Trophoblast cell (in vitro differentiated cells and primary cell): Measurements from ENCODE around the gene PPP1R10.
A peak's percentile ranks its signal among the peaks of the same experiment; 100 is the strongest.

Experiments
- DNase-seq, 2 donors: peaks; one replicate each; pipeline ENCODE4 v3.0.0-alpha.2; 2016
- H2AFZ ChIP-seq: 2 replicates; pipeline ENCODE4 v1.6.1; 2013; ENCODE audit warnings: low read length, moderate library complexity, mild to moderate bottlenecking; ENCODE audit not compliant: insufficient read depth, poor library complexity
- H2AK5ac ChIP-seq: 2 replicates; pipeline ENCODE4 v1.6.1; 2013; ENCODE audit warnings: mild to moderate bottlenecking, low read length
- H2BK120ac ChIP-seq: 2 replicates; pipeline ENCODE4 v1.6.1; 2013; ENCODE audit warnings: low read length, mild to moderate bottlenecking, moderate library complexity; ENCODE audit not compliant: insufficient read depth, poor library complexity
- H2BK12ac ChIP-seq: 2 replicates; pipeline ENCODE4 v1.6.1; 2013; ENCODE audit warnings: mild to moderate bottlenecking, low read length, moderate library complexity
- H2BK5ac ChIP-seq: 2 replicates; pipeline ENCODE4 v1.6.1; 2013; ENCODE audit warnings: low read length, low read depth, moderate library complexity, mild to moderate bottlenecking; ENCODE audit not compliant: poor library complexity
- H3K14ac ChIP-seq: 2 replicates; pipeline ENCODE4 v1.6.1; 2013; ENCODE audit warnings: mild to moderate bottlenecking, low read length
- H3K18ac ChIP-seq: 2 replicates; pipeline ENCODE4 v1.6.1; 2013; ENCODE audit warnings: mild to moderate bottlenecking, low read length
- H3K23ac ChIP-seq: 2 replicates; pipeline ENCODE4 v1.6.1; 2013; ENCODE audit warnings: low read length
- H3K27ac ChIP-seq: 2 replicates; pipeline ENCODE4 v1.5.1; 2013; ENCODE audit warnings: low read depth, mild to moderate bottlenecking, inconsistent platforms, low read length, moderate library complexity
- H3K27me3 ChIP-seq: 2 replicates; pipeline ENCODE4 v1.6.1; 2013; ENCODE audit warnings: inconsistent platforms, mild to moderate bottlenecking, low read length, moderate library complexity; ENCODE audit not compliant: insufficient read depth
- H3K36me3 ChIP-seq, 2 experiments: 1 replicate in 1 of 2; 2 replicates in 1 of 2; pipeline ENCODE4 v1.6.1; 2013; ENCODE audit warnings: low read length in 2 of 2, mild to moderate bottlenecking in 2 of 2, moderate library complexity in 1 of 2; ENCODE audit not compliant: insufficient read depth in 2 of 2, control insufficient read depth in 1 of 2
- H3K4ac ChIP-seq: 2 replicates; pipeline ENCODE4 v1.6.1; 2013; ENCODE audit warnings: low read depth, mild to moderate bottlenecking, low read length, moderate library complexity
- H3K4me1 ChIP-seq, 2 experiments: 1 replicate in 1 of 2; 2 replicates in 1 of 2; pipeline ENCODE4 v1.6.1; 2013; ENCODE audit warnings: low read length in 2 of 2, mild to moderate bottlenecking in 2 of 2, moderate library complexity in 1 of 2; ENCODE audit not compliant: insufficient read depth in 2 of 2, control insufficient read depth in 1 of 2
- H3K4me2 ChIP-seq: 2 replicates; pipeline ENCODE4 v1.6.1; 2013; ENCODE audit warnings: inconsistent platforms, mild to moderate bottlenecking, low read length, moderate library complexity
- H3K4me3 ChIP-seq: 2 replicates; pipeline ENCODE4 v1.5.1; 2013; ENCODE audit warnings: mild to moderate bottlenecking, low read depth, low read length, inconsistent platforms
- H3K79me1 ChIP-seq: one replicate; pipeline ENCODE4 v1.6.1; 2013; ENCODE audit warnings: low read length
- H3K79me2 ChIP-seq: 2 replicates; pipeline ENCODE4 v1.6.1; 2013; ENCODE audit warnings: low read length, mild to moderate bottlenecking; ENCODE audit not compliant: control insufficient read depth, insufficient read depth, poor library complexity
- H3K9ac ChIP-seq: 2 replicates; pipeline ENCODE4 v1.6.1; 2013; ENCODE audit warnings: mild to moderate bottlenecking, low read length
- H3K9me3 ChIP-seq: 2 replicates; pipeline ENCODE4 v1.6.1; 2013; ENCODE audit warnings: low read depth, mild to moderate bottlenecking, control low read depth, inconsistent platforms, low read length; ENCODE audit not compliant: insufficient read depth
- H4K12ac ChIP-seq: 2 replicates; pipeline ENCODE4 v1.6.1; 2013; ENCODE audit warnings: low read depth, mild to moderate bottlenecking, low read length, moderate library complexity
- H4K8ac ChIP-seq: 2 replicates; pipeline ENCODE4 v1.6.1; 2013; ENCODE audit warnings: low read depth, mild to moderate bottlenecking, low read length, moderate library complexity
- H4K91ac ChIP-seq: one replicate; pipeline ENCODE4 v1.6.1; 2013; ENCODE audit warnings: low read depth, mild to moderate bottlenecking, low read length, moderate library complexity
- WGBS: extraction: QIAGEN DNeasy Blood & Tissue Kit; methylation state at CpG from one replicate; pipeline ENCODE4 v1.1.7; 2013; ENCODE audit warnings: missing lambda C conversion rate; ENCODE audit not compliant: insufficient read length, insufficient coverage; ENCODE audit errors: extremely low coverage; 5-methylcytosine and 5-hydroxymethylcytosine counted together

Gene PPP1R10

GRCh38 chr6:30610065-30610464, 7.0 kb downstream of the PPP1R10 start:
- H3K4ac ChIP-seq, result no peak overlapping the region
- H4K8ac ChIP-seq, result no peak overlapping the region
- H2BK5ac ChIP-seq, result no peak overlapping the region
- H2AK5ac ChIP-seq, result no peak overlapping the region
- no peak overlapping the region for H2AFZ ChIP-seq
- H2BK12ac ChIP-seq, result no peak overlapping the region
- no peak overlapping the region for H4K91ac ChIP-seq
- H3K36me3 ChIP-seq, result peaks cover 29 to 45% of the 10 kb centered on the region in 2 experiments
- DNase-seq, result no peak
- H2BK120ac ChIP-seq, result no peak overlapping the region
- H3K79me1 ChIP-seq, result no peaks in the 10 kb centered on the region
- H3K9ac ChIP-seq, result no peak overlapping the region
- H3K27ac ChIP-seq, result no peak overlapping the region
- peaks cover 0 to 3% of the 10 kb centered on the region in 2 experiments for H3K4me1 ChIP-seq
- no peak overlapping the region for H3K4me3 ChIP-seq
- H3K18ac ChIP-seq, result no peak overlapping the region
- H3K79me2 ChIP-seq, result no peaks in the 10 kb centered on the region
- no peak overlapping the region for H4K12ac ChIP-seq
- no CpG with 5 or more reads among the region's 4 CpGs for WGBS
- no peak overlapping the region for H3K4me2 ChIP-seq
- no peaks in the 10 kb centered on the region for H3K27me3 ChIP-seq
- no peak overlapping the region for H3K23ac ChIP-seq
- no peaks in the 10 kb centered on the region for H3K9me3 ChIP-seq
- H3K14ac ChIP-seq, result no peak overlapping the region

GRCh38 chr6:30603961-30604360, 13.1 kb downstream of the PPP1R10 start:
- H4K91ac ChIP-seq, result no peak overlapping the region
- H3K27me3 ChIP-seq, result no peaks in the 10 kb centered on the region
- no peak overlapping the region for H3K4me2 ChIP-seq
- H2BK12ac ChIP-seq, result no peak overlapping the region
- H3K4me1 ChIP-seq, result no peaks in the 10 kb centered on the region
- no peak overlapping the region for H2BK5ac ChIP-seq
- H4K12ac ChIP-seq, result no peak overlapping the region
- no peaks in the 10 kb centered on the region for H3K79me2 ChIP-seq
- no peak overlapping the region for H2BK120ac ChIP-seq
- no peak overlapping the region for H3K14ac ChIP-seq
- no CpG with 5 or more reads among the region's 13 CpGs for WGBS
- H3K4ac ChIP-seq, result no peak overlapping the region
- H3K9ac ChIP-seq, result no peak overlapping the region
- H3K18ac ChIP-seq, result no peak overlapping the region
- H3K79me1 ChIP-seq, result no peaks in the 10 kb centered on the region
- no peak for DNase-seq
- no peak overlapping the region for H3K23ac ChIP-seq
- H3K4me3 ChIP-seq, result no peak overlapping the region
- no peak overlapping the region for H4K8ac ChIP-seq
- peaks cover 70 to 76% of the 10 kb centered on the region in 2 experiments for H3K36me3 ChIP-seq
- no peak overlapping the region for H2AFZ ChIP-seq
- no peak overlapping the region for H3K27ac ChIP-seq
- H2AK5ac ChIP-seq, result no peak overlapping the region
- no peaks in the 10 kb centered on the region for H3K9me3 ChIP-seq

GRCh38 chr6:30601815-30602641, 15.0 kb downstream of the PPP1R10 start:
- peaks cover 61 to 62% of the 10 kb centered on the region in 2 experiments for H3K36me3 ChIP-seq
- no peak overlapping the region for H3K23ac ChIP-seq
- no peak overlapping the region for H4K8ac ChIP-seq
- H3K79me2 ChIP-seq, result no peaks in the 10 kb centered on the region
- H2BK12ac ChIP-seq, result no peak overlapping the region
- no peak overlapping the region for H2AK5ac ChIP-seq
- H2BK5ac ChIP-seq, result no peak overlapping the region
- WGBS, result no CpG with 5 or more reads among the region's 39 CpGs
- no peak overlapping the region for H4K91ac ChIP-seq
- no peaks in the 10 kb centered on the region for H3K27me3 ChIP-seq
- no peak overlapping the region for H3K4me2 ChIP-seq
- no peak overlapping the region for H2BK120ac ChIP-seq
- H3K14ac ChIP-seq, result no peak overlapping the region
- no peak overlapping the region for H2AFZ ChIP-seq
- H3K27ac ChIP-seq, result no peak overlapping the region
- H3K4me1 ChIP-seq, result no peaks in the 10 kb centered on the region
- H3K4ac ChIP-seq, result no peak overlapping the region
- H3K79me1 ChIP-seq, result no peaks in the 10 kb centered on the region
- H3K9ac ChIP-seq, result peak overlapping the region; percentile 59
- H4K12ac ChIP-seq, result no peak overlapping the region
- no peaks in the 10 kb centered on the region for H3K9me3 ChIP-seq
- DNase-seq, result no peak
- peak overlapping the region; percentile 16 for H3K4me3 ChIP-seq
- no peak overlapping the region for H3K18ac ChIP-seq

GRCh38 chr6:30601436-30601814, 15.6 kb downstream of the PPP1R10 start:
- no peak overlapping the region for H3K27ac ChIP-seq
- no peak overlapping the region for H2BK5ac ChIP-seq
- H3K36me3 ChIP-seq, result peaks cover 58 to 59% of the 10 kb centered on the region in 2 experiments
- H3K4me2 ChIP-seq, result no peak overlapping the region
- H4K91ac ChIP-seq, result no peak overlapping the region
- DNase-seq, result no peak
- H3K79me2 ChIP-seq, result no peaks in the 10 kb centered on the region
- H3K9ac ChIP-seq, result peak overlapping the region; percentile 59
- no peak overlapping the region for H2BK12ac ChIP-seq
- no peak overlapping the region for H4K12ac ChIP-seq
- H4K8ac ChIP-seq, result no peak overlapping the region
- no peaks in the 10 kb centered on the region for H3K27me3 ChIP-seq
- H2BK120ac ChIP-seq, result no peak overlapping the region
- no peaks in the 10 kb centered on the region for H3K4me1 ChIP-seq
- H3K23ac ChIP-seq, result no peak overlapping the region
- no peak overlapping the region for H3K18ac ChIP-seq
- no CpG with 5 or more reads among the region's 6 CpGs for WGBS
- no peaks in the 10 kb centered on the region for H3K79me1 ChIP-seq
- no peak overlapping the region for H2AK5ac ChIP-seq
- H3K4ac ChIP-seq, result no peak overlapping the region
- no peaks in the 10 kb centered on the region for H3K9me3 ChIP-seq
- no peak overlapping the region for H3K4me3 ChIP-seq
- H3K14ac ChIP-seq, result no peak overlapping the region
- H2AFZ ChIP-seq, result no peak overlapping the region
